ENCODE results near the gene ASB13. TPM values are rescaled to one million over a fixed set of nuclear protein-coding genes. Genes with fewer than 3 reads are reported as not detected.

The ASB13 gene
- total and polyA plus RNA-seq, 2 of the 13 experiments (the other 11 are each of a cell fraction or from before 2014, with no cell fraction given), result 9.3 to 15.4 TPM

- TF ChIP-seq FOXP4 (CRISPR knock-in tag; IDR thresholded peaks at IDR 0.05) (0 out of 2 replicates have a peak, but pooled peaks have one; percentile 27), KLF16 (CRISPR knock-in tag; IDR thresholded peaks at IDR 0.05) (no peak), ZNF776 (CRISPR knock-in tag; IDR thresholded peaks at IDR 0.05) (no peak; the same call in 1 of the 2 replicates), ZNF546 (CRISPR knock-in tag; conservative IDR thresholded peaks at IDR 0.05) (0 out of 2 replicates have a peak, but pooled peaks have one; percentile 1), ZNF724P (CRISPR knock-in tag; IDR thresholded peaks at IDR 0.05; ENCODE audit: borderline replicate concordance) (peak; percentile 92), CTCF (CRISPR knock-in tag; IDR thresholded peaks at IDR 0.05) (peak; percentile 50), SP5 (CRISPR knock-in tag; IDR thresholded peaks at IDR 0.05; ENCODE audit: borderline replicate concordance, low read depth) (peak; percentile 9; the same call in 1 of the 2 replicates), CREB1 (IDR thresholded peaks at IDR 0.05) (peak; percentile 46; the same call in 1 of the 2 replicates), CREB1 (CRISPR knock-in tag; IDR thresholded peaks at IDR 0.05) (no peak), GLI4 (CRISPR knock-in tag; IDR thresholded peaks at IDR 0.05; ENCODE audit: borderline replicate concordance) (no peak), ZNF414 (CRISPR knock-in tag; IDR thresholded peaks at IDR 0.05) (peak; percentile 19; the same call in 1 of the 2 replicates), ZNF839 (CRISPR knock-in tag; IDR thresholded peaks at IDR 0.05; ENCODE audit: borderline replicate concordance) (0 out of 2 replicates have a peak, but pooled peaks have one; percentile 60), YY1 (IDR thresholded peaks at IDR 0.05; ENCODE audit: insufficient read depth, insufficient replicate concordance, low read depth, low read length) (peak; percentile 53), ZNF274 (CRISPR knock-in tag; IDR thresholded peaks at IDR 0.05) (0 out of 2 replicates have a peak, but pooled peaks have one; percentile 5), HIC2 (CRISPR knock-in tag; IDR thresholded peaks at IDR 0.05; ENCODE audit: low read depth) (no peak), MED1 (CRISPR knock-in tag; IDR thresholded peaks at IDR 0.05) (0 out of 2 replicates have a peak, but pooled peaks have one; percentile 20), PBX2 (CRISPR knock-in tag; IDR thresholded peaks at IDR 0.05) (no peak), KDM3A (CRISPR knock-in tag; IDR thresholded peaks at IDR 0.05; ENCODE audit: low read depth) (0 out of 2 replicates have a peak, but pooled peaks have one; percentile 32), TFDP2 (CRISPR knock-in tag; IDR thresholded peaks at IDR 0.05) (peak; percentile 62)
These were observed at the start of gene ASB13 (continued) for GRCh38 chr10:5666008-5666840.
